Breast epithelium (tissue), 4 donors: ENCODE data around the gene ELOVL2. TPM values are rescaled to one million over a fixed set of nuclear protein-coding genes. Genes with fewer than 3 reads are reported as not detected.

Experiments
- DNase-seq, 2 donors: peaks; one replicate each; pipeline ENCODE4 v3.0.0-alpha.2; 2019; ENCODE audit warnings: low spot score in 2 of 2
- H3K27ac ChIP-seq, 2 donors: fragments of 200-600 bp; sonication (generic) in 1 of 2; one replicate each; pipeline ENCODE4 v1.5.1; 2016 to 2019; ENCODE audit warnings: mild to moderate bottlenecking in 1 of 2
- H3K27me3 ChIP-seq, 2 donors: fragments of 200-600 bp; sonication (generic) in 1 of 2; one replicate each; pipeline versions ENCODE4 v1.5.1 to v1.6.0; 2017 to 2019; ENCODE audit warnings: control low read depth in 1 of 2, mild to moderate bottlenecking in 1 of 2
- H3K36me3 ChIP-seq: fragments of 200-600 bp; one replicate; pipeline ENCODE4 v1.5.1; 2019
- H3K4me1 ChIP-seq, 2 donors: fragments of 200-600 bp; sonication (generic); one replicate each; pipeline ENCODE4 v1.5.1; 2016 to 2019; ENCODE audit warnings: control low read depth in 1 of 2
- H3K4me3 ChIP-seq, 3 donors: fragments of 200-600 bp; sonication (generic); 1 replicate in 2 of 3; 2 replicates in 1 of 3; pipeline ENCODE4 v1.5.1; 2016 to 2019; ENCODE audit warnings: mild to moderate bottlenecking in 3 of 3, moderate library complexity in 2 of 3
- H3K9me3 ChIP-seq, 2 donors: fragments of 200-600 bp; sonication (generic) in 1 of 2; one replicate each; pipeline ENCODE4 v1.5.1; 2016 to 2019; ENCODE audit warnings: control low read depth in 1 of 2
- CTCF ChIP-seq, 3 donors: fragments of 450-650 bp; IDR thresholded peaks; one replicate each; pipeline ENCODE4 v1.5.1; 2016 to 2017; ENCODE audit warnings: antibody characterized with exemption in 3 of 3, mild to moderate bottlenecking in 3 of 3, moderate library complexity in 3 of 3
- POLR2A ChIP-seq: fragments of 450-650 bp; IDR thresholded peaks from one replicate; pipeline ENCODE4 v1.6.1; 2016; ENCODE audit warnings: antibody characterized with exemption, mild to moderate bottlenecking, moderate library complexity
- POLR2AphosphoS5 ChIP-seq, 3 donors: sonication (generic); formaldehyde crosslinking; IDR thresholded peaks; one replicate each; pipeline ENCODE4 v1.6.1; 2017; ENCODE audit warnings: antibody characterized with exemption in 3 of 3
- intact Hi-C: fragments of 100-400 bp; cut with DNase I; formaldehyde crosslinking; loops from one replicate; pipeline ENCODE4 v1.15.1; 2023; ENCODE audit warnings: low total_unique reads
- total RNA-seq, 3 donors: library from RNA; depleted of rRNA; stranded (reverse); fragments of >200 nt; gene quantifications; one replicate each; pipeline ENCODE4 v1.1.0, GENCODE V29; 2016

Gene ELOVL2
- total RNA-seq, 3 donors from 2014 or later, result 0.64 to 11.1 (median 2.6) TPM

- Histone ChIP-seq H3K27ac (no peak overlapping the region), H3K27me3 (no peaks in the 10 kb centered on the region), H3K4me3 (no peak overlapping the region), H3K9me3 (no peaks in the 10 kb centered on the region), H3K4me1 (no peaks in the 10 kb centered on the region), H3K36me3 (no peaks in the 10 kb centered on the region)
- no peak for DNase-seq
- no peak for TF ChIP-seq POLR2AphosphoS5 (IDR thresholded peaks at IDR 0.05)
- TF ChIP-seq POLR2A, result no peak
- TF ChIP-seq CTCF (IDR thresholded peaks at IDR 0.05), result no peak
- intact Hi-C loops, result no loop called here
Measured at GRCh38 chr6:11085758-11086435, 41.8 kb upstream of the ELOVL2 start.

DNA sequence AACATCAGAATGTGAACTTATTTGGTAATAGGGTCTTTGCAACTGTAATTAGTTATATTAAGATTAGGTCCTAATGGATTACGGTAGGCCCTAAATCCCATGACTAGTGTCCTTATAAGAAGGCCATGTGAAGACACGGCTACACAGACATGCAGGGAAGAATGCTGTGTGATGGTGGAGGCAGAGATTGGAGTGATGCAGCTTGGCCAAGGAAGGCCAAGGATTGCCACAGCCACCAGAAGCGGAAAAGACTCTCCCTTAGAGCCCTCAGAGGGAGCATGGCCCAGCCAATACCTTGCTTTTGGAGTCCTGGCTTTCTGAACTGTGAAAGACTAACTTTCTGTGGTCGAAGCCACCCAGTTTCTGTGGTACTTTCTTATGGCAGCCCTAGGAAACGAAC lies 39.9 kb upstream of the ELOVL2 start:
- TF ChIP-seq POLR2A (no peak), CTCF (IDR thresholded peaks at IDR 0.05) (no peak)
- Histone ChIP-seq H3K4me1 (no peaks in the 10 kb centered on the region), H3K27ac (no peak overlapping the region), H3K4me3 (no peak overlapping the region), H3K27me3 (no peaks in the 10 kb centered on the region), H3K9me3 (no peaks in the 10 kb centered on the region), H3K36me3 (no peaks in the 10 kb centered on the region)
- intact Hi-C loops, result no loop called here
- no peak for DNase-seq

GRCh38 chr6:11083491-11083890 lies 39.4 kb upstream of the ELOVL2 start:
- H3K9me3 ChIP-seq, result no peaks in the 10 kb centered on the region
- H3K27ac ChIP-seq, result no peak overlapping the region
- H3K36me3 ChIP-seq, result no peaks in the 10 kb centered on the region
- intact Hi-C loops, result no loop called here
- no peaks in the 10 kb centered on the region for H3K4me1 ChIP-seq
- no peaks in the 10 kb centered on the region for H3K27me3 ChIP-seq
- TF ChIP-seq POLR2AphosphoS5 (IDR thresholded peaks at IDR 0.05) (no peak), CTCF (IDR thresholded peaks at IDR 0.05) (no peak), POLR2A (no peak)
- H3K4me3 ChIP-seq, result no peak overlapping the region
- DNase-seq, result no peak

DNA sequence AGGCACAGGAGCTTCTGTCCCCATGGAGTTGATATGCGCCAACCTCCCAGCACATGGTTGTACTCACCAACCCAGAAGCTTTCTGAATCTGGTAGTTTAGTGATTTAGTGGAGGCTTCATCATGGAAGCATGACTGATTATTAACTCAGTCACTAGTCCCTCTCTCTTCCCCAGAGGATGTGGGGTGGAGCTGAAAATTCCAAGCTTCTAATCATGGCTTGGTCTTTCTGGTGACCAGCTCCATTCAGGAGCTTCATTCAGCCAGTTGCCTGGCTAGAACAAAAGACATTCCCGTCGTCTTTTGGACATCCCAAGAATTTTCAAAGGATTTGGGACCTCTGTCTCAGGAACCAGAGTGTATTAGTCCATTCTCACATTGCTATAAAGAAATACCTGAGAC lies 36.2 kb upstream of the ELOVL2 start:
- Histone ChIP-seq H3K9me3 (no peaks in the 10 kb centered on the region), H3K36me3 (no peaks in the 10 kb centered on the region), H3K27me3 (no peaks in the 10 kb centered on the region), H3K27ac (no peak overlapping the region), H3K4me1 (no peaks in the 10 kb centered on the region), H3K4me3 (no peak overlapping the region)
- intact Hi-C loops, result no loop called here
- no peak for TF ChIP-seq POLR2AphosphoS5 (IDR thresholded peaks at IDR 0.05)
- TF ChIP-seq POLR2A, result no peak
- no peak for TF ChIP-seq CTCF (IDR thresholded peaks at IDR 0.05)
- no peak for DNase-seq

GRCh38 chr6:11078266-11078665 lies 34.2 kb upstream of the ELOVL2 start:
- Histone ChIP-seq H3K4me1 (no peaks in the 10 kb centered on the region), H3K36me3 (no peaks in the 10 kb centered on the region), H3K9me3 (no peaks in the 10 kb centered on the region), H3K4me3 (no peak overlapping the region), H3K27ac (no peak overlapping the region), H3K27me3 (no peaks in the 10 kb centered on the region)
- TF ChIP-seq POLR2AphosphoS5 (IDR thresholded peaks at IDR 0.05) (no peak), POLR2A (no peak), CTCF (IDR thresholded peaks at IDR 0.05) (no peak)
- DNase-seq, result no peak
- intact Hi-C loops, result no loop called here
